Middle frontal gyrus (tissue), 1 donor: Measurements from ENCODE around the gene SPACDR.
"Not testable (repeated sequence)": the region's sequence is repeated elsewhere in the genome, so short reads cannot be mapped to it uniquely, and the experiment has no call there.

Experiments
- DNase-seq: peaks from one replicate; pipeline ENCODE4 v3.0.0-alpha.2; 2015; ENCODE audit warnings: low spot score; ENCODE audit errors: extremely low spot score

Gene SPACDR

GRCh38 chr7:100466653-100467605, 2.9 kb upstream of the SPACDR start:
- no peak for DNase-seq

- DNase-seq: peak; percentile 82
These were observed 1.7 kb upstream of the SPACDR start for GRCh38 chr7:100465702-100466311.

GRCh38 chr7:100465299-100465698, 1.2 kb upstream of the SPACDR start:
- DNase-seq: no peak

- no peak for DNase-seq
These were observed 731 bp upstream of the SPACDR start for GRCh38 chr7:100464791-100465190.

- DNase-seq: no peak
These were observed 7.0 kb downstream of the SPACDR start for GRCh38 chr7:100457033-100457432.

- no peak for DNase-seq
These were observed 7.5 kb downstream of the SPACDR start for GRCh38 chr7:100456562-100456961.

GRCh38 chr7:100455206-100455605, 8.9 kb downstream of the SPACDR start:
- no peak for DNase-seq

- DNase-seq: not testable (repeated sequence)
These were observed 10.2 kb downstream of the SPACDR start for GRCh38 chr7:100453854-100454253.

GRCh38 chr7:100452513-100452912, 11.5 kb downstream of the SPACDR start:
- DNase-seq: no peak

- no peak for DNase-seq
These were observed 14.8 kb downstream of the SPACDR start for GRCh38 chr7:100449190-100449795.

- DNase-seq: not testable (repeated sequence)
These were observed 16.7 kb downstream of the SPACDR start for GRCh38 chr7:100447363-100447762.

GRCh38 chr7:100446040-100446439, 18.0 kb downstream of the SPACDR start:
- no peak for DNase-seq

GRCh38 chr7:100444311-100445278, 19.5 kb downstream of the SPACDR start:
- DNase-seq: no peak

- DNase-seq: no peak
These were observed 20.8 kb downstream of the SPACDR start for GRCh38 chr7:100443096-100443840.

GRCh38 chr7:100441641-100442535, 22.2 kb downstream of the SPACDR start:
- DNase-seq: no peak

GRCh38 chr7:100439244-100439643, 24.8 kb downstream of the SPACDR start:
- DNase-seq: not testable (repeated sequence)

- not testable (repeated sequence) for DNase-seq
These were observed 25.3 kb downstream of the SPACDR start for GRCh38 chr7:100438731-100439130.

GRCh38 chr7:100438172-100438571, 25.9 kb downstream of the SPACDR start:
- DNase-seq: no peak
